HepG2 (cell line): ENCODE measurements around the gene TIFAB. TPM values are rescaled to one million over a fixed set of nuclear protein-coding genes. Genes with fewer than 3 reads are reported as not detected.

Source experiments
- DPF2 ChIP-seq: sonication (generic); formaldehyde crosslinking; IDR thresholded peaks from 2 replicates; pipeline ENCODE4 v1.4.0; 2020; ENCODE audit warnings: mild to moderate bottlenecking, low read depth, missing genetic modification reagents, borderline replicate concordance
- GPN1 ChIP-seq: sonication (generic); formaldehyde crosslinking; IDR thresholded peaks from 2 replicates; pipeline ENCODE4 v1.5.1; 2020; ENCODE audit warnings: missing genetic modification reagents, borderline replicate concordance
- HNF1B ChIP-seq: sonication (generic); formaldehyde crosslinking; IDR thresholded peaks from 2 replicates; pipeline ENCODE4 v1.5.1; 2020; ENCODE audit warnings: mild to moderate bottlenecking, moderate library complexity, missing genetic modification reagents
- MEF2D ChIP-seq: sonication (generic); formaldehyde crosslinking; IDR thresholded peaks from 2 replicates; pipeline ENCODE4 v1.5.1; 2020; ENCODE audit warnings: mild to moderate bottlenecking, missing genetic modification reagents
- SNAPC4 ChIP-seq: sonication (generic); formaldehyde crosslinking; IDR thresholded peaks from 2 replicates; pipeline ENCODE4 v1.4.0; 2020; ENCODE audit warnings: mild to moderate bottlenecking, missing genetic modification reagents
- SRSF9 ChIP-seq: fragments of 200-400 bp; formaldehyde crosslinking; IDR thresholded peaks from 2 replicates; pipeline ENCODE4 v1.6.1; 2018; ENCODE audit warnings: borderline replicate concordance, mild to moderate bottlenecking, low read depth, low read length; ENCODE audit not compliant: insufficient read depth, poor library complexity, severe bottlenecking
- TFE3 ChIP-seq: IDR thresholded peaks from 2 replicates; pipeline ENCODE4 v1.6.1; 2016
- XBP1 ChIP-seq: sonication (generic); formaldehyde crosslinking; IDR thresholded peaks from 2 replicates; pipeline ENCODE4 v1.5.0; 2020; ENCODE audit warnings: missing genetic modification reagents
- ZBTB2 ChIP-seq: sonication (generic); formaldehyde crosslinking; IDR thresholded peaks from 2 replicates; pipeline ENCODE4 v1.8.0; 2022; ENCODE audit warnings: low read depth, missing genetic modification reagents
- ZBTB7A ChIP-seq: sonication (generic); formaldehyde crosslinking; IDR thresholded peaks from 2 replicates; pipeline ENCODE4 v1.8.0; 2022; ENCODE audit warnings: mild to moderate bottlenecking, missing genetic modification reagents
- ZFP91 ChIP-seq: sonication (generic); formaldehyde crosslinking; IDR thresholded peaks from 2 replicates; pipeline ENCODE4 v1.9.0; 2022; ENCODE audit warnings: missing genetic modification reagents, mild to moderate bottlenecking, borderline replicate concordance
- ZNF121 ChIP-seq: sonication (generic); formaldehyde crosslinking; IDR thresholded peaks from 2 replicates; pipeline ENCODE4 v1.5.0; 2020; ENCODE audit warnings: mild to moderate bottlenecking, missing genetic modification reagents
- ZNF18 ChIP-seq: sonication (generic); formaldehyde crosslinking; IDR thresholded peaks from 2 replicates; pipeline ENCODE4 v1.8.0; 2022; ENCODE audit warnings: mild to moderate bottlenecking, missing genetic modification reagents; ENCODE audit not compliant: insufficient replicate concordance
- ZNF652 ChIP-seq: IDR thresholded peaks from 2 replicates; pipeline ENCODE4 v1.6.1; 2016; ENCODE audit warnings: low read depth, borderline replicate concordance
- polyA plus RNA-seq, 8 experiments: library from polyadenylated mRNA; depleted of rRNA in 3 of 8; stranded (reverse) in 7 of 8; unstranded in 1 of 8; fragments of >200 nt; fragmentation: Illumina TruSeq in 4 of 8; extraction: Trizol in 4 of 8; gene quantifications; 2 replicates each; pipeline versions ENCODE4 v1.2.1 to v1.2.3, GENCODE V29; 2011 to 2016; ENCODE audit warnings: low read depth in 4 of 8, missing spikeins in 1 of 8, mixed read lengths in 1 of 8; ENCODE audit not compliant: insufficient read depth in 1 of 8
- total RNA-seq, 5 experiments: library from RNA; depleted of rRNA; stranded (reverse); fragments of >200 nt; fragmentation: Illumina TruSeq; extraction: Trizol; gene quantifications; 2 replicates each; pipeline ENCODE4 v1.2.3, GENCODE V29; 2016; ENCODE audit warnings: low read depth in 1 of 5

Gene TIFAB
- total and polyA plus RNA-seq, 2 of the 13 experiments (the other 11 are each of a cell fraction or from before 2014, with no cell fraction given), result not detected

GRCh38 chr5:135435467-135436330 lies 16.5 kb downstream of the TIFAB start (continued):
- TF ChIP-seq ZNF18 (CRISPR knock-in tag) (no peak), MEF2D (CRISPR knock-in tag) (no peak), SNAPC4 (no peak), ZNF652 (no peak), HNF1B (CRISPR knock-in tag) (no peak), XBP1 (CRISPR knock-in tag) (no peak), ZBTB7A (CRISPR knock-in tag) (no peak), GPN1 (CRISPR knock-in tag) (no peak), ZFP91 (no peak), SRSF9 (no peak), DPF2 (CRISPR knock-in tag) (no peak), ZNF121 (CRISPR knock-in tag) (no peak), ZBTB2 (CRISPR knock-in tag) (no peak), TFE3 (CRISPR knock-in tag) (no peak)
